Natural killer cell (primary cell): ENCODE results near the gene NAV1. TPM values are rescaled to one million over a fixed set of nuclear protein-coding genes. Genes with fewer than 3 reads are reported as not detected.

Experiments used
- ATAC-seq, 3 donors: fragments of 150-1000 bp in 2 of 3; fragments of 200-7000 bp in 1 of 3; cut with Tn5 transposase; 1 replicate in 1 of 3; 2 replicates in 2 of 3; pipeline ENCODE4 v1.10.0; 2021; ENCODE audit warnings: mild to moderate bottlenecking in 2 of 3, moderate library complexity in 2 of 3
- DNase-seq, 2 donors: peaks; one replicate each; pipeline versions ENCODE4 v3.0.0 to v3.0.0-alpha.2; 2013 to 2021; ENCODE audit warnings: mixed read lengths in 1 of 2
- H3K27ac ChIP-seq: one replicate; pipeline ENCODE4 v1.5.1; 2013; ENCODE audit warnings: mild to moderate bottlenecking, low read length
- H3K27me3 ChIP-seq: one replicate; pipeline ENCODE4 v1.6.1; 2013; ENCODE audit warnings: low read length; ENCODE audit not compliant: control insufficient read depth, insufficient read depth
- H3K36me3 ChIP-seq: one replicate; pipeline ENCODE4 v1.6.1; 2013; ENCODE audit warnings: low read length; ENCODE audit not compliant: control insufficient read depth, insufficient read depth
- H3K4me1 ChIP-seq: one replicate; pipeline ENCODE4 v1.6.1; 2013; ENCODE audit warnings: low read length; ENCODE audit not compliant: control insufficient read depth, insufficient read depth
- H3K4me3 ChIP-seq: one replicate; pipeline ENCODE4 v1.5.1; 2013; ENCODE audit warnings: low read length
- H3K9me3 ChIP-seq: one replicate; pipeline ENCODE4 v1.6.1; 2013; ENCODE audit warnings: low read length; ENCODE audit not compliant: control insufficient read depth, insufficient read depth
- H3K27ac Mint-ChIP-seq, 2 donors: one replicate each; pipeline ENCODE4 v1.8.0; 2022; ENCODE audit warnings: mild to moderate bottlenecking in 2 of 2, mixed read lengths in 2 of 2, moderate library complexity in 1 of 2
- H3K27me3 Mint-ChIP-seq, 2 donors: one replicate each; pipeline ENCODE4 v1.8.0; 2022; ENCODE audit warnings: low read depth in 2 of 2, mixed read lengths in 2 of 2
- H3K36me3 Mint-ChIP-seq: one replicate; pipeline ENCODE4 v1.8.0; 2022; ENCODE audit warnings: mixed read lengths
- H3K4me1 Mint-ChIP-seq, 2 donors: one replicate each; pipeline ENCODE4 v1.8.0; 2022; ENCODE audit warnings: mixed read lengths in 2 of 2
- H3K4me3 Mint-ChIP-seq: one replicate; pipeline ENCODE4 v1.8.0; 2022; ENCODE audit warnings: mild to moderate bottlenecking, moderate library complexity, mixed read lengths
- H3K9me3 Mint-ChIP-seq, 2 donors: one replicate each; pipeline ENCODE4 v1.8.0; 2022; ENCODE audit warnings: mixed read lengths in 2 of 2
- CTCF ChIP-seq: fragments of 200-600 bp; IDR thresholded peaks from one replicate; pipeline ENCODE4 v1.8.0; 2022; ENCODE audit warnings: antibody characterized with exemption
- WGBS: methylation state at CpG from one replicate; pipeline ENCODE4 v1.1.7; 2013; ENCODE audit warnings: missing lambda C conversion rate; ENCODE audit not compliant: insufficient coverage; 5-methylcytosine and 5-hydroxymethylcytosine counted together
- intact Hi-C: fragments of 100-400 bp; cut with micrococcal nuclease; formaldehyde crosslinking; loops from one replicate; pipeline ENCODE4 v1.14.2; 2022
- total RNA-seq, 4 donors: library from RNA; stranded (reverse); fragments of 120-200 nt in 1 of 4; gene quantifications; one replicate each; pipeline versions ENCODE4 v1.2.3 to v1.2.4, GENCODE V29; 2013 to 2022

NAV1 gene
- total RNA-seq, 3 donors from 2014 or later (not counting 1 experiment from before 2014, with no cell fraction given): 2.5 to 3.9 (median 2.8) TPM

GRCh38 chr1:201563941-201564340 is 25.0 kb downstream of the NAV1 start:
- H3K27ac Mint-ChIP-seq: no peak overlapping the region
- no peak for DNase-seq
- peaks cover 4 to 7% of the 10 kb centered on the region in 2 donors for H3K4me1 Mint-ChIP-seq
- H3K9me3 ChIP-seq: no peaks in the 10 kb centered on the region
- H3K4me3 Mint-ChIP-seq: no peak overlapping the region
- H3K36me3 ChIP-seq: no peaks in the 10 kb centered on the region
- H3K27ac ChIP-seq: no peak overlapping the region
- WGBS: 76% methylated on average over 3 of the region's 3 CpGs
- ATAC-seq: no peak
- TF ChIP-seq CTCF: no peak
- no peaks in the 10 kb centered on the region for H3K9me3 Mint-ChIP-seq
- no peak overlapping the region for H3K4me3 ChIP-seq
- peaks cover 5% of the 10 kb centered on the region for H3K4me1 ChIP-seq
- no peaks in the 10 kb centered on the region for H3K27me3 ChIP-seq
- no peaks in the 10 kb centered on the region for H3K36me3 Mint-ChIP-seq
- intact Hi-C loops: no loop called here
- no peaks in the 10 kb centered on the region for H3K27me3 Mint-ChIP-seq

DNA sequence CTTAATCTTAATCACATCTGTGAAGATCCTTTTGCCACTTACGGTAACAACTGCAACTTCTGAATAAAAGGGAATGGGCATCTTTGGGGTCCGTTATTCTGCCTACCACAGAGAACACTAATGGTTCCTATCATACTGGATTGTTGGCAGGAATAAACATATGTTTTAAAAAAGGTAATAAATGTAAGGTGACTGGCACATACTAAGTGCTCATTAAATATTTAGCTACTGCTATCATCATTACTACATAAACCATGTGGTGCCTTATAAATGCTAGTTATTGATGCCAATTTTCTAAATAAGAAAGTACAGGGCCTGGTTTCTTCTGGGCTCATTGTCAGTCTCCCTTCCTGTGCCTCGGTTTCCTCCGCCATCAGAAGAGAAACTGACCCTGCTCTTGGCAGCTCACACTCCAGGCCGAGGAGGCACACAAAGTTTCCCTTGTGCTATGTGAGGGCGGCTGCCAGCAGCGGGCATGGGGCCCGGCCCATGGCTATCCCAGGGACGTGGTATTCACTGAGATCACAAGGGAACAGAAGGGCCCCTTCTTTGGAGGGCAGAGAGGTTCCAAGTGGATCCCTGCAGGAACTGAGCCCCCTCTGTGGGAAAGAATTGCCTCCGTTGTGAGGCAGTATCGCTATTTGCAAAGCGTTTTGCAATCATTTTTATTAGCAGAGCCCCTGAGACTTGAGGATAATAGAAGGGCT is 26.2 kb downstream of the NAV1 start:
- WGBS: 86% methylated on average over 11 of the region's 12 CpGs
- no peaks in the 10 kb centered on the region for H3K9me3 Mint-ChIP-seq
- H3K4me1 Mint-ChIP-seq: peaks cover 0 to under 1% of the 10 kb centered on the region in 2 donors
- Histone ChIP-seq H3K4me1 (no peaks in the 10 kb centered on the region), H3K4me3 (no peak overlapping the region), H3K36me3 (no peaks in the 10 kb centered on the region), H3K9me3 (no peaks in the 10 kb centered on the region), H3K27me3 (no peaks in the 10 kb centered on the region), H3K27ac (no peak overlapping the region)
- TF ChIP-seq CTCF: no peak
- no peak for DNase-seq
- H3K4me3 Mint-ChIP-seq: no peak overlapping the region
- intact Hi-C loops: no loop called here
- no peak for ATAC-seq
- no peaks in the 10 kb centered on the region for H3K36me3 Mint-ChIP-seq
- no peaks in the 10 kb centered on the region for H3K27me3 Mint-ChIP-seq
- no peak overlapping the region for H3K27ac Mint-ChIP-seq

- TF ChIP-seq CTCF: no peak
- Histone ChIP-seq H3K27me3 (no peaks in the 10 kb centered on the region), H3K4me3 (no peak overlapping the region), H3K27ac (no peak overlapping the region), H3K36me3 (no peaks in the 10 kb centered on the region), H3K4me1 (no peaks in the 10 kb centered on the region), H3K9me3 (no peaks in the 10 kb centered on the region)
- no peaks in the 10 kb centered on the region for H3K4me1 Mint-ChIP-seq
- no peaks in the 10 kb centered on the region for H3K9me3 Mint-ChIP-seq
- intact Hi-C loops: no loop called here
- DNase-seq: no peak
- H3K4me3 Mint-ChIP-seq: no peak overlapping the region
- 89% methylated on average over 12 of the region's 12 CpGs for WGBS
- no peaks in the 10 kb centered on the region for H3K36me3 Mint-ChIP-seq
- H3K27me3 Mint-ChIP-seq: no peaks in the 10 kb centered on the region
- no peak for ATAC-seq
- no peak overlapping the region for H3K27ac Mint-ChIP-seq
Measured at GRCh38 chr1:201565771-201566528, 27.0 kb downstream of the NAV1 start.
